ENCODE measurements around the gene KRT72. TPM values are rescaled to one million over a fixed set of nuclear protein-coding genes. Genes with fewer than 3 reads are reported as not detected.

The KRT72 gene
- total and polyA plus RNA-seq, 4 experiments from 2014 or later = 7.7 to 8.4 TPM; not detected in 2

GRCh38 chr12:52578469-52578868 is 22.8 kb downstream of the KRT72 start:
- H3K27me3 Mint-ChIP-seq = peaks cover 0 to 2% of the 10 kb centered on the region in 2 donors
- Histone ChIP-seq H3K4me3 (ENCODE audit: low read length in 2 of 2) (no peak overlapping the region), H3K27ac (ENCODE audit: low read depth, low read length) (no peak overlapping the region), H3K4me1 (ENCODE audit: insufficient read depth, low read length) (no peaks in the 10 kb centered on the region), H3K27me3 (ENCODE audit: insufficient read depth, low read length) (no peaks in the 10 kb centered on the region), H3K36me3 (ENCODE audit: insufficient read depth, low read length) (no peaks in the 10 kb centered on the region), H3K9me3 (ENCODE audit: control insufficient read depth in 1 of 2, low read length in 2 of 2) (no peaks in the 10 kb centered on the region)
- ChIA-PET POLR2A (ENCODE audit: partially characterized antibody) (no interaction called here), CTCF (ENCODE audit: partially characterized antibody) (interaction anchor here (11.9 to 17.5 kb wide), 2 partner anchors 290 to 301 kb away, joined by 165 to 317 read pairs; no protein-coding TSS in a partner anchor)
- DNase-seq = no peak
- no peak overlapping the region for H3K27ac Mint-ChIP-seq
- no peak overlapping the region for H3K4me3 Mint-ChIP-seq
- no peaks in the 10 kb centered on the region for H3K36me3 Mint-ChIP-seq
- intact Hi-C loops (cut with micrococcal nuclease) = no loop called here
- peaks cover 2 to 14% (median 4%) of the 10 kb centered on the region in 4 donors for H3K4me1 Mint-ChIP-seq
- H3K9me3 Mint-ChIP-seq = no peaks in the 10 kb centered on the region

- Histone ChIP-seq H3K27me3 (ENCODE audit: insufficient read depth, low read length) (no peaks in the 10 kb centered on the region), H3K36me3 (ENCODE audit: insufficient read depth, low read length) (no peaks in the 10 kb centered on the region), H3K4me1 (ENCODE audit: insufficient read depth, low read length) (no peaks in the 10 kb centered on the region), H3K27ac (ENCODE audit: low read depth, low read length) (no peak overlapping the region), H3K9me3 (ENCODE audit: control insufficient read depth in 1 of 2, low read length in 2 of 2) (no peaks in the 10 kb centered on the region), H3K4me3 (ENCODE audit: low read length in 2 of 2) (no peak overlapping the region)
- DNase-seq = no peak
- ChIA-PET CTCF (ENCODE audit: partially characterized antibody) (interaction anchor here (11.9 to 17.5 kb wide), 2 partner anchors 291 to 302 kb away, joined by 165 to 317 read pairs; no protein-coding TSS in a partner anchor), POLR2A (ENCODE audit: partially characterized antibody) (no interaction called here)
- no peaks in the 10 kb centered on the region for H3K36me3 Mint-ChIP-seq
- H3K4me3 Mint-ChIP-seq = no peak overlapping the region
- H3K27me3 Mint-ChIP-seq = peaks cover 4 to 6% of the 10 kb centered on the region in 2 donors
- H3K9me3 Mint-ChIP-seq = no peaks in the 10 kb centered on the region
- no peak overlapping the region for H3K27ac Mint-ChIP-seq
- peaks cover 0 to 7% (median 0%) of the 10 kb centered on the region in 4 donors for H3K4me1 Mint-ChIP-seq
- intact Hi-C loops (cut with micrococcal nuclease) = no loop called here
These were observed 23.9 kb downstream of the KRT72 start for GRCh38 chr12:52577316-52577715.

- H3K9me3 ChIP-seq (ENCODE audit: control insufficient read depth in 1 of 2, low read length in 2 of 2) = no peaks in the 10 kb centered on the region
- Mint-ChIP-seq H3K9me3 (no peaks in the 10 kb centered on the region), H3K4me1 (peaks cover 0 to 7% (median 0%) of the 10 kb centered on the region in 4 donors), H3K4me3 (no peak overlapping the region), H3K36me3 (no peaks in the 10 kb centered on the region), H3K27me3 (peaks cover 6 to 14% of the 10 kb centered on the region in 2 donors), H3K27ac (peak overlapping the region in 1 of 7 donors; percentile 17)
- POLR2A ChIA-PET (ENCODE audit: partially characterized antibody) = no interaction called here
- CTCF ChIA-PET (ENCODE audit: partially characterized antibody) = interaction anchor here (17.5 kb wide), 1 partner anchor 303 kb away, joined by 317 read pairs; no protein-coding TSS in a partner anchor
- H3K4me1 ChIP-seq (ENCODE audit: insufficient read depth, low read length) = no peaks in the 10 kb centered on the region
- H3K27me3 ChIP-seq (ENCODE audit: insufficient read depth, low read length) = no peaks in the 10 kb centered on the region
- no peaks in the 10 kb centered on the region for H3K36me3 ChIP-seq (ENCODE audit: insufficient read depth, low read length)
- H3K4me3 ChIP-seq (ENCODE audit: low read length in 2 of 2) = no peak overlapping the region
- intact Hi-C loops (cut with micrococcal nuclease) = no loop called here
- no peak overlapping the region for H3K27ac ChIP-seq (ENCODE audit: low read depth, low read length)
- DNase-seq = no peak
These were observed 25.3 kb downstream of the KRT72 start for GRCh38 chr12:52575948-52576347.

- Histone ChIP-seq H3K4me3 (ENCODE audit: low read length in 2 of 2) (no peak overlapping the region), H3K36me3 (ENCODE audit: insufficient read depth, low read length) (no peaks in the 10 kb centered on the region), H3K27me3 (ENCODE audit: insufficient read depth, low read length) (no peaks in the 10 kb centered on the region), H3K4me1 (ENCODE audit: insufficient read depth, low read length) (no peaks in the 10 kb centered on the region), H3K27ac (ENCODE audit: low read depth, low read length) (no peak overlapping the region), H3K9me3 (ENCODE audit: control insufficient read depth in 1 of 2, low read length in 2 of 2) (no peaks in the 10 kb centered on the region)
- peaks cover 6 to 15% of the 10 kb centered on the region in 2 donors for H3K27me3 Mint-ChIP-seq
- no peaks in the 10 kb centered on the region for H3K36me3 Mint-ChIP-seq
- no peak for DNase-seq
- ChIA-PET POLR2A (ENCODE audit: partially characterized antibody) (no interaction called here), CTCF (ENCODE audit: partially characterized antibody) (interaction anchor here (17.5 kb wide), 1 partner anchor 304 kb away, joined by 317 read pairs; no protein-coding TSS in a partner anchor)
- intact Hi-C loops (cut with micrococcal nuclease) = no loop called here
- no peaks in the 10 kb centered on the region for H3K9me3 Mint-ChIP-seq
- H3K4me3 Mint-ChIP-seq = no peak overlapping the region
- H3K27ac Mint-ChIP-seq = no peak overlapping the region
- peaks cover 0 to 3% (median 0%) of the 10 kb centered on the region in 4 donors for H3K4me1 Mint-ChIP-seq
These were observed 26.0 kb downstream of the KRT72 start for GRCh38 chr12:52575256-52575655.

- no peaks in the 10 kb centered on the region for H3K9me3 Mint-ChIP-seq
- H3K36me3 Mint-ChIP-seq = no peaks in the 10 kb centered on the region
- POLR2A ChIA-PET (ENCODE audit: partially characterized antibody) = no interaction called here
- DNase-seq = no peak
- Histone ChIP-seq H3K4me1 (ENCODE audit: insufficient read depth, low read length) (no peaks in the 10 kb centered on the region), H3K27ac (ENCODE audit: low read depth, low read length) (no peak within 1 kb of the TSS), H3K9me3 (ENCODE audit: control insufficient read depth in 1 of 2, low read length in 2 of 2) (no peaks in the 10 kb centered on the region), H3K4me3 (ENCODE audit: low read length in 2 of 2) (no peak within 1 kb of the TSS), H3K27me3 (ENCODE audit: insufficient read depth, low read length) (no peaks in the 10 kb centered on the region), H3K36me3 (ENCODE audit: insufficient read depth, low read length) (no peaks in the 10 kb centered on the region)
- no peaks in the 10 kb centered on the region for H3K4me1 Mint-ChIP-seq
- intact Hi-C loops (cut with micrococcal nuclease) = no loop called here
- CTCF ChIA-PET (ENCODE audit: partially characterized antibody) = interaction anchor here (1.3 to 17.5 kb wide), 2 partner anchors 8 to 306 kb away, joined by 3 to 317 read pairs; no protein-coding TSS in a partner anchor
- H3K27ac Mint-ChIP-seq = peak within 1 kb of the TSS in 1 of 7 donors; percentile 12
- no peak within 1 kb of the TSS for H3K4me3 Mint-ChIP-seq
- peaks cover 6 to 18% of the 10 kb centered on the region in 2 donors for H3K27me3 Mint-ChIP-seq
These were observed 27.5 kb downstream of the KRT72 start, which contains the start of gene KRT74 for GRCh38 chr12:52573743-52574142. KRT74 (minus strand) TSS chr12:52573843; CDS start chr12:52573777, 66 bp downstream.

- peaks cover 6 to 18% of the 10 kb centered on the region in 2 donors for H3K27me3 Mint-ChIP-seq
These were observed 28.0 kb downstream of the KRT72 start for GRCh38 chr12:52573306-52573705.

GRCh38 chr12:52570511-52570910 is 30.8 kb downstream of the KRT72 start:
- no peak overlapping the region for H3K4me3 ChIP-seq (ENCODE audit: low read length in 2 of 2)
- no peak for DNase-seq
- peaks cover 8 to 32% of the 10 kb centered on the region in 2 donors for H3K27me3 Mint-ChIP-seq
- no peaks in the 10 kb centered on the region for H3K4me1 ChIP-seq (ENCODE audit: insufficient read depth, low read length)
- ChIA-PET CTCF (ENCODE audit: partially characterized antibody) (no interaction called here), POLR2A (ENCODE audit: partially characterized antibody) (no interaction called here)
- H3K4me1 Mint-ChIP-seq = no peaks in the 10 kb centered on the region
- H3K4me3 Mint-ChIP-seq = no peak overlapping the region
- H3K36me3 Mint-ChIP-seq = no peaks in the 10 kb centered on the region
- H3K9me3 ChIP-seq (ENCODE audit: control insufficient read depth in 1 of 2, low read length in 2 of 2) = no peaks in the 10 kb centered on the region
- H3K27me3 ChIP-seq (ENCODE audit: insufficient read depth, low read length) = peaks cover 2% of the 10 kb centered on the region
- no peaks in the 10 kb centered on the region for H3K36me3 ChIP-seq (ENCODE audit: insufficient read depth, low read length)
- no peak overlapping the region for H3K27ac ChIP-seq (ENCODE audit: low read depth, low read length)
- no peaks in the 10 kb centered on the region for H3K9me3 Mint-ChIP-seq
- no peak overlapping the region for H3K27ac Mint-ChIP-seq
- intact Hi-C loops (cut with micrococcal nuclease) = no loop called here

More at GRCh38 chr12:52573306-52573705, 28.0 kb downstream of the KRT72 start:
- H3K27ac Mint-ChIP-seq = no peak overlapping the region
- POLR2A ChIA-PET (ENCODE audit: partially characterized antibody) = no interaction called here
- no peaks in the 10 kb centered on the region for H3K9me3 Mint-ChIP-seq
- Histone ChIP-seq H3K9me3 (ENCODE audit: control insufficient read depth in 1 of 2, low read length in 2 of 2) (no peaks in the 10 kb centered on the region), H3K27me3 (ENCODE audit: insufficient read depth, low read length) (no peaks in the 10 kb centered on the region), H3K4me1 (ENCODE audit: insufficient read depth, low read length) (no peaks in the 10 kb centered on the region), H3K36me3 (ENCODE audit: insufficient read depth, low read length) (no peaks in the 10 kb centered on the region), H3K4me3 (ENCODE audit: low read length in 2 of 2) (no peak overlapping the region), H3K27ac (ENCODE audit: low read depth, low read length) (no peak overlapping the region)
- no peaks in the 10 kb centered on the region for H3K4me1 Mint-ChIP-seq
- H3K36me3 Mint-ChIP-seq = no peaks in the 10 kb centered on the region
- intact Hi-C loops (cut with micrococcal nuclease) = no loop called here
- H3K4me3 Mint-ChIP-seq = no peak overlapping the region
- no peak for DNase-seq
- CTCF ChIA-PET (ENCODE audit: partially characterized antibody) = interaction anchor here (1.3 to 17.5 kb wide), 2 partner anchors 8 to 306 kb away, joined by 3 to 317 read pairs; no protein-coding TSS in a partner anchor
